T-helper 1 cell treated with Interleukin-12 subunit alpha and Interleukin-12 subunit beta and Interleukin-4 antibody, amounts not matched to agents 30 ng/mL and 1 ng/mL, for 36 hours (primary cell): ENCODE results near the gene CRTC1. TPM values are rescaled to one million over a fixed set of nuclear protein-coding genes. Genes with fewer than 3 reads are reported as not detected.

Source experiments
- intact Hi-C: fragments of 100-400 bp; cut with micrococcal nuclease; formaldehyde crosslinking; loops from one replicate; pipeline ENCODE4 v1.15.1; 2024
- total RNA-seq: library from RNA; stranded (reverse); gene quantifications from 2 replicates; pipeline ENCODE4 v1.2.3, GENCODE V29; 2022

CRTC1 gene
- total RNA-seq, 1 donor from 2014 or later, result 9.2 TPM

DNA sequence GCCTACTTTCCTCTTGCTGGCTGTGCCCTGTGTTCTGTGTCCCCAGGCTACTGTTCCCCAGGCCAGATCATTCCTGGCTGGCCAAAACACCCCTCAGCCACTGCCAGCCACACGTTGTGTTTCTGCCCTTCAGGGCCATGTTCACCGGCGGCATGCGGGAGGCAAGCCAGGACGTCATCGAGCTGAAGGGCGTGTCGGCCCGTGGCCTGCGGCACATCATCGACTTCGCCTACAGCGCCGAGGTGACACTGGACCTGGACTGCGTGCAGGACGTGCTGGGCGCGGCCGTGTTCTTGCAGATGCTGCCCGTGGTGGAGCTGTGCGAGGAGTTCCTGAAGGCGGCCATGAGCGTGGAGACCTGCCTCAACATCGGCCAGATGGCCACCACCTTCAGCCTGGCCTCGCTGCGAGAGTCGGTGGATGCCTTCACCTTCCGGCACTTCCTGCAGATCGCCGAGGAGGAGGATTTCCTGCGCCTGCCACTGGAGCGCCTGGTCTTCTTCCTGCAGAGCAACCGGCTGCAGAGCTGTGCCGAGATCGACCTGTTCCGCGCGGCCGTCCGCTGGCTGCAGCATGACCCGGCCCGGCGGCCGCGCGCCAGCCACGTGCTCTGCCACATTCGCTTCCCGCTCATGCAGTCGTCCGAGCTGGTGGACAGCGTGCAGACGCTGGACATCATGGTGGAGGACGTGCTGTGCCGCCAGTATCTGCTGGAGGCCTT lies 15.8 kb upstream of the CRTC1 start:
- intact Hi-C loops, result no loop called here

- intact Hi-C loops, result no loop called here
Measured at GRCh38 chr19:18668252-18668631, 15.2 kb upstream of the CRTC1 start.

- intact Hi-C loops, result no loop called here
Measured at GRCh38 chr19:18668744-18669523, 14.5 kb upstream of the CRTC1 start.

GRCh38 chr19:18669524-18669817 lies 14.0 kb upstream of the CRTC1 start:
- intact Hi-C loops, result no loop called here

- intact Hi-C loops, result no loop called here
Measured at GRCh38 chr19:18669883-18670282, 13.6 kb upstream of the CRTC1 start.

GRCh38 chr19:18670312-18670711 lies 13.2 kb upstream of the CRTC1 start:
- intact Hi-C loops, result no loop called here

DNA sequence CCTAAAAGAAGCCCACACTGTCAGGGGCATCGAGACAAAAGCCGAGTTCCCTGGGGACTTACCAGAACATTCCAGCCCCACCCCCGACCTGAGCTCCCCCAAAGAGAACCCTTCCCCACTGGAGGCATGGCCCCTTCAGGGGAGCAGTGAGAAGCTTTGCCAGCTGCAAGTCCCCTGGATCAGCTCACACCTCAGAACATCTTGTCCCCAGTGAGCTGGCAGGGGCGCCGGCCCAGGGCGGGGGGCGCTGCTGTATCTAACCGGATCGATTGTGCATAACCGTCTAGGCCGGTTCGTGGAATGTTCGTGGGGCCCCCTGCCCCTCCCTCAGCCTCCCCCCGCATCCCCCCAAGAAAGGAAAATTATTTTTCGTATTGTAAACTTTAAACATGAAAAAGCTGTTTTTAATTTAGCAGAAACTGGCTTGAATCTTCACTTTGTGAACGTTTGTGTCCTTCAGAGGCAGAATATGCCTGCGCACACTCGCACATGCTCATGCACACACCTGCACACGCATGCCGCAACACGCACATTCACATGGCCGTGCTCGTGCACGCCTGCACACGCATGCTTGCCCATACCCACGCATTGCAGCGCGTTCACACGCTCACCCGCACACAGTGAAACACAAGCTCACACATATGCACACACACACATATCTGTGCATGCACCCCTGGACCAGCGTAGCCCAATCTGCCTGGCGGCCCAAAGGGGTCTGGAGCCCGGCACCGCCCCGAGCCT lies 12.0 kb upstream of the CRTC1 start:
- intact Hi-C loops, result no loop called here

DNA sequence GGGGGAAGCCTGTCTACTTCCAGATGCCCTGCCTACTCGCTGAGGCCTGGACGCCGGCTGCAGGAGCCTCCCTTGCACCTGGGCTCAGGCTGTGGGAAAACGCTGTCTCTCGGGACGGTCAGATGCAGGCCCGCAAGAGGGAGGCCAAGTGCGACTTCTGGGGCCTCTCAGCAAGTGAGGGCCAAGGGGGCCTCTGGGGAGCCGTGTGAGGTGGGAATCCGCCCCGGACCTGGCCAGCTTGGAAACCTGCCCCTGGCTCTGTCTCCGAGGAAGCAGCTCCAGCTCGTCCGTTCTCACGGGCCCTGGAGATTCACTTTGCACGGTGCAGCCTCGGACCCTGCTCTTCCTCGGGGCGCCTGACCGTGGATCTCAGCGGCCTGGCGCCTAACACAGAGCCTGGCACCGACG lies 11.4 kb upstream of the CRTC1 start:
- intact Hi-C loops, result no loop called here

DNA sequence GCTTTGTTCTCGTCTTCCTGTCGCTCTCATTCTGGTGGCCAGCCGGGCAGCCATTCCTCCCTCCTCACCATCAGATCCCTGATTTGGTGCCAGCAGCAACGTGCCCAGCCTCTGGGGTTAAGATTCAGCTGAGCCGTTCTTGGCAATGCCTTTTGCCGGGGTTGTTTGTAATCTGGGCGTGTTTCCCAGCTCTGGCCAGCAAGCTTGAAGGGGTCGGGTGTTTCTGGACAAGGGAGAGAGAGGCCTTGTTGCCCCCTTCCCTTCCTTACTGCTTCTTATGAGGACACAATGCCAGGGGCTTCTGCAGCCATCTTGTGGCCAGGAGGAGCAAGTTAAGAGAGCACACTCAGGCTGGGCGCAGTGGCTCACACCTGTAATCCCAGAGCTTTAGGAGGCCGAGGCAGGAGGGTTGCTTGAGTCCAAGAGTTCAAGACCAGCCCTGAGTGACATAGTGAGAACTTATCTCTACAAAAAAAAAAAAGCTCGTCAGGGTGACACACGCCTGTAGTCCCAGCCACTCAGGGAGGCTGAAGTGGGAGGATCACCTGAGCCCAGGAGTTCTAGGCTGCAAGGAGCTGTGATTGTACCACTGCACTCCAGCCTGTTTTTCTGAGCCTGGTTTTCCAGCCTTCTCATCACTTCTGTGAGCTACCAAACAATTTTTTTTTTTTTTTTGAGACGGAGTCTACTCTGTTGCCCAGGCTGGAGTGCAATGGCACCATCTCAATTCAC lies 10.7 kb upstream of the CRTC1 start:
- intact Hi-C loops, result no loop called here

DNA sequence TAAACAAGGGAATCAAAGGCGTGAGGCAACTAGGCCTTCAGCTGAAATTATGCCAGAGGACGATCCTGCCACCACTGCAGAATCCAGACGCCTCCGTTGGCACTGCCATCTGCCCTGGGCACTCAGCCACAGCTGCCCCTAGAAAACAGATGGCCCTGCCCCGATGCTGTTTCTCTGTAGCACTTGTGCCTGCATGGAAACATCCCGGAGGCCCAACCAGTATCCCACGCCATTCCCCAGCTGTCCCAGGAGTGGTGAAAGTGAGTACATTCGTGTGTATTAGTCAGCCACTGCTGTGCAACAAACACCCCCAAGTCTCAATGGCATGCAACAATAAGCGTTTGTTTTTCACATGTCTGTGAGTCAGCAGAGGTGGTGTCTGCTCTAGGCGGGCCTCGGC lies 8.9 kb upstream of the CRTC1 start:
- intact Hi-C loops, result loop anchor here (5.0 kb wide), 1 partner anchor 222 kb away; no protein-coding TSS in a partner anchor

- intact Hi-C loops, result loop anchor here (5.0 kb wide), 1 partner anchor 223 kb away; no protein-coding TSS in a partner anchor
Measured at GRCh38 chr19:18675779-18676178, 7.7 kb upstream of the CRTC1 start.

DNA sequence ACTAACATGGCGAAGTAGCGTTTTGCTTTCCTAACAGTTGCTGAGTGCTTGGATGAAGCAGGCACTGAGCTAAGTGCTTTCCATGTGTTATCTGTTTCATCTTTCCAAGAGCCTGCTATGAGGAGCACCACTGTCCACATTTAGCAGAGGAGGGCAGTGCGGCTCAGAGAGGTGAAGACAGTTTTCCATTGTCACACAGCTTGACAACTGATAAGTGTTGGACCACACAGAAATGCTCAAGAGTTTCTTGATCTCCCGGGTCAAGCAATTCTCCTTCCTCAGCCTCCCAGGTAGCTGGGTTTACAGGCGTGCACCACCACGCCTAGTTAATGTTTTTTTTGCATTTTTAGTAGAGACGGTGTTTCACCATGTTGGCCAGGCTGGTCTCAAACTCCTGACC lies 6.8 kb upstream of the CRTC1 start:
- intact Hi-C loops, result loop anchor here (5.0 kb wide), 1 partner anchor 224 kb away; no protein-coding TSS in a partner anchor

GRCh38 chr19:18677156-18677555 lies 6.3 kb upstream of the CRTC1 start:
- intact Hi-C loops, result loop anchor here (5.0 kb wide), 1 partner anchor 225 kb away; no protein-coding TSS in a partner anchor

- intact Hi-C loops, result loop anchor here (5.0 kb wide), 2 partner anchors 107 to 158 kb away; partner anchors contain the start of gene ELL
Measured at GRCh38 chr19:18680148-18680547, 3.3 kb upstream of the CRTC1 start.

GRCh38 chr19:18682807-18683108 lies 722 bp upstream of the CRTC1 start:
- intact Hi-C loops, result loop anchor here (1.0 to 5.0 kb wide), 9 partner anchors 18 to 350 kb away; partner anchors contain the start of genes ARMC6, COPE, DDX49 and ELL

GRCh38 chr19:18683958-18684641 lies 620 bp downstream of the CRTC1 start:
- intact Hi-C loops, result loop anchor here (1.0 to 5.0 kb wide), 9 partner anchors 17 to 349 kb away; partner anchors contain the start of genes ARMC6, COPE, DDX49 and ELL

DNA sequence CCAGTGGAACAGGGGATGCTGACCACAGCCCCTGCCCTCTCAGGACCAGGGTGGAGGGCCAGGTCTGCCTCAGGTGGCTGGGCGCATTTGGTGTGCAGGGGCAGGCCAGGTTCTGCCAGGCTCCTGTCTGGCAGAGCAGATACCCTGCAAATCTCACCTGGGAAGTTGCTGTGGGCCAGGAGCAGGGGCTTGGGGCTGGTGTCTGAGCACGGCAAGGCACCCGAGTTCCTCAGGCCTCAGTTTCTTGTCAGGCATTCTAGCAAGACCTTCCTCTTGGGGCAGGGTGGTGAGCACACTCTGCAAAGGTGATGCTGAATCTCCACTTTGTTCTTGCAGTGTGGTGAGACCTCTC lies 1.1 kb downstream of the CRTC1 start:
- intact Hi-C loops, result loop anchor here (5.0 kb wide), 2 partner anchors 103 to 162 kb away; partner anchors contain the start of gene ELL

GRCh38 chr19:18685597-18686190 lies 2.2 kb downstream of the CRTC1 start:
- intact Hi-C loops, result no loop called here

- intact Hi-C loops, result no loop called here
Measured at GRCh38 chr19:18687740-18688465, 4.4 kb downstream of the CRTC1 start.

DNA sequence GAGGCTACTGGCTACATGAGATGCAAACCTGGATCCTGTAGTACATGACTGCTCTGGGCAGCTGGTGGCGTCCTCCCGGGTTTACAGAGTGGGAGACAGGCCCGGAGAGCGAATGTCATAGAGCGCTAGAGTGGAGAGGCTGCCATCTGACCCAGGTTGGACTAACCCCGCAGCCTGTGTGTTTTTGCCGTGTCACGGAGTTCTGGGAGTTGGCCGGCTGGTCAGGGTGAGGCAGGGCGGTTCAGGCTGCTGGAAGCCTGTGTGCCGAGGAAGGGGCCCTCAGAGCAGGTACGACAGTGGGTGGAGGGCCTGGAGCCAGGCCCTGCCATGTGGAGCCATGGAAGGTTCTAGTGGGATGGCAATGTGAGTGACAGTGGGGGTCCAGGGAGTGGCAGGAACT lies 12.5 kb downstream of the CRTC1 start:
- intact Hi-C loops, result no loop called here
